Keratinocyte (primary cell): Measurements from ENCODE around the gene CPS1. TPM values are rescaled to one million over a fixed set of nuclear protein-coding genes. Genes with fewer than 3 reads are reported as not detected.

Experiments used
- DNase-seq: peaks from one replicate; pipeline ENCODE4 v3.0.0-alpha.2; 2011; ENCODE audit warnings: low read depth, missing footprints, low spot score
- FAIRE-seq: peaks from 2 replicates; lab custom pipeline; 2011; peaks lifted over from hg19 to GRCh38; lab: Jason Lieb, UNC
- H2AFZ ChIP-seq: 2 replicates; pipeline ENCODE4 v1.6.0; 2012; ENCODE audit warnings: low read length, control low read depth, inconsistent platforms; ENCODE audit not compliant: control insufficient read depth
- H3K27ac ChIP-seq: 2 replicates; pipeline ENCODE4 v1.5.1; 2011; ENCODE audit warnings: low read length; ENCODE audit not compliant: control insufficient read depth, insufficient read depth
- H3K27me3 ChIP-seq: 3 replicates; pipeline ENCODE4 v1.6.0; 2011; ENCODE audit warnings: low read length; ENCODE audit not compliant: control insufficient read depth, insufficient read depth; ENCODE audit errors: extremely low read depth
- H3K36me3 ChIP-seq, 2 experiments: 2 replicates in 1 of 2; 3 replicates in 1 of 2; pipeline ENCODE4 v1.5.1; 2011; ENCODE audit warnings: low read length in 2 of 2, mild to moderate bottlenecking in 1 of 2; ENCODE audit not compliant: control insufficient read depth in 2 of 2, insufficient read depth in 2 of 2; ENCODE audit errors: extremely low read depth in 1 of 2
- H3K4me1 ChIP-seq: 3 replicates; pipeline ENCODE4 v1.5.1; 2011; ENCODE audit warnings: low read length; ENCODE audit not compliant: control insufficient read depth, insufficient read depth; ENCODE audit errors: extremely low read depth
- H3K4me2 ChIP-seq: 3 replicates; pipeline ENCODE4 v1.6.0; 2011; ENCODE audit warnings: low read depth, low read length; ENCODE audit not compliant: control insufficient read depth, insufficient read depth; ENCODE audit errors: extremely low read depth
- H3K4me3 ChIP-seq, 3 experiments: fragments of 200-600 bp in 1 of 3; sonication (generic) in 1 of 3; 2 replicates in 2 of 3; 3 replicates in 1 of 3; pipeline ENCODE4 v1.5.1; 2011 to 2016; ENCODE audit warnings: low read length in 3 of 3, mild to moderate bottlenecking in 3 of 3, control low read depth in 2 of 3, inconsistent platforms in 1 of 3, low read depth in 1 of 3, mixed read lengths in 1 of 3, mixed run types in 1 of 3, moderate library complexity in 1 of 3; ENCODE audit not compliant: control insufficient read depth in 2 of 3, insufficient read depth in 2 of 3; ENCODE audit errors: extremely low read depth in 1 of 3
- H3K79me2 ChIP-seq: 2 replicates; pipeline ENCODE4 v1.6.0; 2012; ENCODE audit warnings: low read length; ENCODE audit not compliant: control insufficient read depth, insufficient read depth
- H3K9ac ChIP-seq: 3 replicates; pipeline ENCODE4 v1.6.0; 2011; ENCODE audit warnings: low read length; ENCODE audit not compliant: control insufficient read depth, insufficient read depth; ENCODE audit errors: extremely low read depth
- H3K9me1 ChIP-seq: 3 replicates; pipeline ENCODE4 v1.6.0; 2011; ENCODE audit warnings: low read length; ENCODE audit not compliant: control insufficient read depth, insufficient read depth; ENCODE audit errors: extremely low read depth
- H3K9me3 ChIP-seq: 2 replicates; pipeline ENCODE4 v1.5.1; 2012; ENCODE audit warnings: low read depth, low read length; ENCODE audit not compliant: control insufficient read depth
- H4K20me1 ChIP-seq: 3 replicates; pipeline ENCODE4 v1.6.0; 2011; ENCODE audit warnings: low read length; ENCODE audit not compliant: control insufficient read depth, insufficient read depth; ENCODE audit errors: extremely low read depth
- EZH2 ChIP-seq: IDR thresholded peaks from one replicate; pipeline ENCODE4 v1.6.1; 2012; ENCODE audit warnings: inconsistent platforms, mild to moderate bottlenecking, low read length, moderate library complexity
- dilution Hi-C: fragments of 300-500 bp; cut with MboI; formaldehyde crosslinking; loops from one replicate; pipeline ENCODE4 v1.7.0; 2020; ENCODE audit warnings: low sequenced_read_pairs; ENCODE audit not compliant: extremely low pct_ligation_motif_present
- polyA plus RNA-seq, 5 experiments: library from polyadenylated mRNA; depleted of rRNA in 3 of 5; stranded (reverse) in 3 of 5; stranded (forward) in 1 of 5; unstranded in 1 of 5; fragments of >200 nt; gene quantifications; 1 replicate in 1 of 5; 2 replicates in 3 of 5; 3 replicates in 1 of 5; pipeline versions ENCODE4 v1.2.1 to v1.2.3, GENCODE V29; 2011 to 2012; ENCODE audit warnings: missing spikeins in 2 of 5, low read depth in 1 of 5, low replicate concordance in 1 of 5
- TF ChIP-seq, protein P1 (sequence below), 3 experiments: IDR thresholded peaks in 1 of 3; conservative IDR thresholded peaks in 1 of 3; optimal IDR thresholded peaks in 1 of 3; 2 replicates in 2 of 3; 3 replicates in 1 of 3; pipeline versions ENCODE3 to v1.5.1; 2011; ENCODE audit warnings: low read length in 3 of 3, mild to moderate bottlenecking in 3 of 3, moderate library complexity in 2 of 3, control low read depth in 1 of 3, inconsistent platforms in 1 of 3; ENCODE audit not compliant: insufficient read depth in 2 of 3; ENCODE audit errors: extremely low read depth in 1 of 3

The CPS1 gene
- polyA plus RNA-seq, 1 donor (not counting 4 experiments of a cell fraction or from before 2014, with no cell fraction given) = 33.0 TPM

DNA sequence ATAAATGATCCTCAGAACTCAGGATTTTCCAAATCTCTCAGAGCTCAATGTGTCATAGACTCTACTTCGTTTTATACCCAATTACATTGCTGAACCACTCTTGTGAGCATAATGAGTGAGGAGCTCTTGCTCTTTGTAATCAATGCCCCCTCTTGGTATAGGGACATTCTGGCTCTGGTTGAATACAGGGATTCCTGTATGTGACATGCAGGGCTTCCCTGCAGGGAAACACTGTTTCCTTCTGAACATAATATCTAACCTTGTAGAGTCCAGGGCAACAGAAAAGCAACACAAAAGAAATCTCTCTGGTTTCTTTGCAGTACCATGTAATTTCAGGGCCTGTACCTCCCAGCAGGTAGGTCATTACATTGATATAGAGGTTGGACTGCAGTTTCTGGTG, 101.5 kb downstream of the CPS1 start:
- DNase-seq = no peak
- no peak overlapping the region for H3K27ac ChIP-seq
- H3K4me1 ChIP-seq = no peaks in the 10 kb centered on the region
- H4K20me1 ChIP-seq = no peaks in the 10 kb centered on the region
- dilution Hi-C loops = no loop called here
- no peak overlapping the region for H3K4me2 ChIP-seq
- TF ChIP-seq EZH2 = no peak
- TF ChIP-seq, protein P1, sequence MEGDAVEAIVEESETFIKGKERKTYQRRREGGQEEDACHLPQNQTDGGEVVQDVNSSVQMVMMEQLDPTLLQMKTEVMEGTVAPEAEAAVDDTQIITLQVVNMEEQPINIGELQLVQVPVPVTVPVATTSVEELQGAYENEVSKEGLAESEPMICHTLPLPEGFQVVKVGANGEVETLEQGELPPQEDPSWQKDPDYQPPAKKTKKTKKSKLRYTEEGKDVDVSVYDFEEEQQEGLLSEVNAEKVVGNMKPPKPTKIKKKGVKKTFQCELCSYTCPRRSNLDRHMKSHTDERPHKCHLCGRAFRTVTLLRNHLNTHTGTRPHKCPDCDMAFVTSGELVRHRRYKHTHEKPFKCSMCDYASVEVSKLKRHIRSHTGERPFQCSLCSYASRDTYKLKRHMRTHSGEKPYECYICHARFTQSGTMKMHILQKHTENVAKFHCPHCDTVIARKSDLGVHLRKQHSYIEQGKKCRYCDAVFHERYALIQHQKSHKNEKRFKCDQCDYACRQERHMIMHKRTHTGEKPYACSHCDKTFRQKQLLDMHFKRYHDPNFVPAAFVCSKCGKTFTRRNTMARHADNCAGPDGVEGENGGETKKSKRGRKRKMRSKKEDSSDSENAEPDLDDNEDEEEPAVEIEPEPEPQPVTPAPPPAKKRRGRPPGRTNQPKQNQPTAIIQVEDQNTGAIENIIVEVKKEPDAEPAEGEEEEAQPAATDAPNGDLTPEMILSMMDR (optimal IDR thresholded peaks at IDR 0.05 in 1 of 3, IDR thresholded peaks at IDR 0.05 in 1 of 3, conservative IDR thresholded peaks at IDR 0.05 in 1 of 3; ENCODE audit: extremely low read depth in 1 of 3, insufficient read depth in 2 of 3, low read length in 3 of 3) = no peak
- no peaks in the 10 kb centered on the region for H3K9me3 ChIP-seq
- no peak for FAIRE-seq
- H3K4me3 ChIP-seq = no peak overlapping the region
- no peaks in the 10 kb centered on the region for H3K9me1 ChIP-seq
- H2AFZ ChIP-seq = no peak overlapping the region
- no peaks in the 10 kb centered on the region for H3K79me2 ChIP-seq
- no peak overlapping the region for H3K9ac ChIP-seq
- H3K36me3 ChIP-seq = peaks cover 0 to 2% of the 10 kb centered on the region in 2 experiments
- H3K27me3 ChIP-seq = no peaks in the 10 kb centered on the region

DNA sequence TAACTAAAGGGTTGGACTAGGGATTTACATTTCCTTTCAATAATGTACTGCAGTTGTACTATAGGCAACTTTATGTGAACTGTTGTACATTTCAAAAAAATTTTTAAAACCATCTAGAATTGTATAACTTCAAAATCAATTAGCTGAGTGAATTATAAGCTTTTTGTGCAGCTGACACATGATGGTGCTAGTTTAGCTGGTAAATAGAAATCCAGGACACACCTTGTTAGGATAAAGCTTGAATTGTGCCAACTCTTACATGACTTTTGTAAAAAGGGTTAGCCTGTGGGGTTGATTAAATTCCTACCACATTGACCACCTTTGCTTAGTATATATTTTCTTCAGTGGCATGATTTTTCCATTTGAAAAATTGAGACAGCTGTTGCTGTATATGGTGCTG, 104.4 kb downstream of the CPS1 start:
- TF ChIP-seq, protein P1 (optimal IDR thresholded peaks at IDR 0.05 in 1 of 3, IDR thresholded peaks at IDR 0.05 in 1 of 3, conservative IDR thresholded peaks at IDR 0.05 in 1 of 3; ENCODE audit: extremely low read depth in 1 of 3, insufficient read depth in 2 of 3, low read length in 3 of 3) = no peak
- no peak for TF ChIP-seq EZH2
- H3K4me2 ChIP-seq = no peak overlapping the region
- FAIRE-seq = no peak

More for the DNA sequence above, 104.4 kb downstream of the CPS1 start:
- no peaks in the 10 kb centered on the region for H3K4me1 ChIP-seq
- dilution Hi-C loops = no loop called here
- no peaks in the 10 kb centered on the region for H4K20me1 ChIP-seq
- no peaks in the 10 kb centered on the region for H3K9me3 ChIP-seq
- H3K79me2 ChIP-seq = no peaks in the 10 kb centered on the region
- no peak for DNase-seq
- H3K9me1 ChIP-seq = no peaks in the 10 kb centered on the region
- H3K4me3 ChIP-seq = no peak overlapping the region
- peaks cover 0 to 2% of the 10 kb centered on the region in 2 experiments for H3K36me3 ChIP-seq
- no peak overlapping the region for H3K9ac ChIP-seq
- H3K27ac ChIP-seq = no peak overlapping the region
- H3K27me3 ChIP-seq = no peaks in the 10 kb centered on the region
- H2AFZ ChIP-seq = no peak overlapping the region
